ENCODE data around the gene ATP6AP1.
A peak's percentile ranks its signal among the peaks of the same experiment; 100 is the strongest.

The ATP6AP1 gene

DNA sequence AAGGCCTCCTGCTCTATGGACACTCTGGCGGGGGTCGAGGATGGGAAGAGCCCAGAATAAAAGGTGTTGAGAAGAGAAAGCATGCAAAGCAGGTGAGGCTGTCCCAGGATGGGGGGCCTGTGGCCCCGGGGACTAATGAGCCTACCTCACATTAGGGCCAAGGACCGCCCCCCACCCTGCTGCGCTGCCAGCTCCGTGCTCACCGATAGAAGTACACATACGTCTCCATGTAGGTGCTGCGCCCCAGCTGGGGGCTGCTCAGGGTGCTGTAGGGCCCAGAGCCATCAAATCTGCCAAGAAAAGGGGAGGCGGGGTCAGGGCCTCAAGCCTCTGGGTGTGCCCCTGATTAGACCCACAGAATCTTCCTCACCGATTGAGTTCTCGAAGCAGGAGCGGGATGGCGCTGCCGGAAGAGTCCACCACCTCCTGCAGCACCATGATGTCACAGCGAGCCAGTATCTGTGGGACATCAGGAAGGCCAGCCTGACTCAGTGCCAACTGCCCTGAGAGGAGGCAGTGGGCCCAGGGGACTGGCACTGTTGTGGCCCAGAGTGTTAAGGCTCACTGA is 23.8 kb upstream of the ATP6AP1 start:
- TF ChIP-seq, protein P1, sequence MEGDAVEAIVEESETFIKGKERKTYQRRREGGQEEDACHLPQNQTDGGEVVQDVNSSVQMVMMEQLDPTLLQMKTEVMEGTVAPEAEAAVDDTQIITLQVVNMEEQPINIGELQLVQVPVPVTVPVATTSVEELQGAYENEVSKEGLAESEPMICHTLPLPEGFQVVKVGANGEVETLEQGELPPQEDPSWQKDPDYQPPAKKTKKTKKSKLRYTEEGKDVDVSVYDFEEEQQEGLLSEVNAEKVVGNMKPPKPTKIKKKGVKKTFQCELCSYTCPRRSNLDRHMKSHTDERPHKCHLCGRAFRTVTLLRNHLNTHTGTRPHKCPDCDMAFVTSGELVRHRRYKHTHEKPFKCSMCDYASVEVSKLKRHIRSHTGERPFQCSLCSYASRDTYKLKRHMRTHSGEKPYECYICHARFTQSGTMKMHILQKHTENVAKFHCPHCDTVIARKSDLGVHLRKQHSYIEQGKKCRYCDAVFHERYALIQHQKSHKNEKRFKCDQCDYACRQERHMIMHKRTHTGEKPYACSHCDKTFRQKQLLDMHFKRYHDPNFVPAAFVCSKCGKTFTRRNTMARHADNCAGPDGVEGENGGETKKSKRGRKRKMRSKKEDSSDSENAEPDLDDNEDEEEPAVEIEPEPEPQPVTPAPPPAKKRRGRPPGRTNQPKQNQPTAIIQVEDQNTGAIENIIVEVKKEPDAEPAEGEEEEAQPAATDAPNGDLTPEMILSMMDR (IDR thresholded peaks at IDR 0.05; ENCODE audit: low read depth, low read length): no peak
- DNase-seq: no peak
- peaks cover 19% of the 10 kb centered on the region for H3K36me3 ChIP-seq
- no peaks in the 10 kb centered on the region for H3K9me3 ChIP-seq
- no peaks in the 10 kb centered on the region for H3K4me1 ChIP-seq
- H3K4me3 ChIP-seq (ENCODE audit: low read depth, low read length): no peak overlapping the region
- 0 out of 2 replicates have a peak, but pooled peaks cover 2% of the 10 kb centered on the region for H3K27me3 ChIP-seq

DNA sequence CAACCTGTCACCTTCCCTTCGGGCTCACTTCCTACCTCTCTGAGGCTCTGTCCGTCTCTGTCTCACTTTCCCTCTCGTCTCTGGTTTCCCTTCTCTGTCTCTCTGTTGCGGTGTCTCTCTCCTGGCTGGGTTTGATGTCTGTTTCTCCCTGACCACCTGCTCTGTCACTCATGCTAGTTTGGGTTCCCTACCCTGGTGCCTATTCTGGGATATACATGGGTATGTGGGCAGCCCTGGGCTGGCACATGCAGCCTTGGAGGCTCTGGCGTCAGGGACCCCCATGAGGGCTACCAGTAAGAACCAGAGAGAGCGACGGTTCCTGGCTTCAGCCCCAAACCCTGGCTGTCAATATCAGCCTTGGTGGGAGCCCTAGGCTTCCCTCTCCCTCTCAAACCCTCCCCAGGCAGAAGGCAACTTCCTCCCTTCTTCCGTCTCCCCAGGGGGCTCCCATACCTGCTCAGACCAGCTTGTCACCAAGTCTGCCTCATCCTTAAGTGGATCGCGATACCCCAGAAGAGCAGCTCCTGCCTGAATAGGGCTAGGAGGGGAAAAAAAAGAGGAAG is 19.7 kb upstream of the ATP6AP1 start:
- Histone ChIP-seq H3K36me3 (no peaks in the 10 kb centered on the region), H3K4me1 (no peaks in the 10 kb centered on the region; the same call in 1 of the 2 replicates), H3K4me3 (ENCODE audit: low read depth, low read length) (peak overlapping the region; percentile 22), H3K9me3 (no peaks in the 10 kb centered on the region), H3K27me3 (no peaks in the 10 kb centered on the region)
- TF ChIP-seq, protein P1 (IDR thresholded peaks at IDR 0.05; ENCODE audit: low read depth, low read length): no peak
- DNase-seq: no peak

DNA sequence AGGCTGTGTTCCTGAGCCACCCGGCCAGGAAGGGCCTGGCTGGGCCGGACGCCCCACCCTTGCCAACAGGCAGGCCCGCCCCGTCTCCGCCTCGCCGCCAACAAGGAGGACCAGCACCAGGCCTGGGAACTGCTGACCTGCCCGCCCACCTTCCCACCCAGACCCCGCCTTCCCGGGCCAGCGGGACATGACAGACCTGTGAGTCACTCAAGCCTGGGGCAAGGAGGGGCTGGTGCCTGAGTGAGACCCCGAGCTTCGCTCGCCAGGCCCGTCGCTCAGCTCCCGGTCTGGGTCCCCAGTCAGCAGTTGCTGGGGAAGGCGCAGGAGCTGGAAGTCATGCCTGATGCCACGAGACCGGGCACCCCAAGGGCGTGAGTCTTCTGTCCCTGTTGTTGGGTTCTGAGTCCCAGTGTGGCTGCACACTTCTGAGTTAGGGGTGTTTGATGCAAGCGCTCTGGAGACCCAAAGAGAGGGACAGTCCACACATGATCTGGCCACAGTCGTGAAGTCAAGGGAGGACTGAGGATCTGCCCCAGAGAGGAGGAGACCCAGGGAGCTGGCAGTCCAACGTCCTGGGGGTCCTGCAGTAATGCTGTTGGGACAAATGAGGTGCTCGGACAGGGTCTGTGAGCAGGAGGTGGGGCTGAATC is 19.1 kb upstream of the ATP6AP1 start, which contains the start of gene DNASE1L1:
Gene DNASE1L1 (minus strand): TSS at position 33 of the 650 bp plus-strand sequence. CDS start 3,686 bp downstream, outside the sequence.
- Histone ChIP-seq H3K9me3 (no peaks in the 10 kb centered on the region), H3K36me3 (no peaks in the 10 kb centered on the region), H3K4me1 (no peaks in the 10 kb centered on the region; the same call in 1 of the 2 replicates), H3K27me3 (no peaks in the 10 kb centered on the region), H3K4me3 (ENCODE audit: low read depth, low read length) (peak within 1 kb of the TSS; percentile 22)
- DNase-seq: peak; percentile 94
- TF ChIP-seq, protein P1 (IDR thresholded peaks at IDR 0.05; ENCODE audit: low read depth, low read length): no peak

DNA sequence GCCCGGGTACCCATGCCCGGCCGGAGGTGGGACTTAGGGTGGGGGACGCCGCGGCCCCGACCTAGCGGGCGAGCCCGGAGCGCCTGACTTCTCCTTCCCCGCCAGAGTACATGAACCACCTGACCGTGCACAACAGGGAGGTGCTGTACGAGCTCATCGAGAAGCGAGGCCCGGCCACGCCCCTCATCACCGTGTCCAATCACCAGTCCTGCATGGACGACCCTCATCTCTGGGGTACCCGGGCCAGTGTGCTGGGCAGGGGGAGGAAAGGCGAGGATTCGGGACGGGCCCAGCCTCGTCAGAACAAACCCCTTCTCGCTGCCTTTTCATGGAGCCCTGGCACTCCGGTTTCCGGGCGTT is 16.5 kb upstream of the ATP6AP1 start:
- TF ChIP-seq, protein P1 (IDR thresholded peaks at IDR 0.05; ENCODE audit: low read depth, low read length): no peak
- H3K27me3 ChIP-seq: no peaks in the 10 kb centered on the region
- DNase-seq: peak; percentile 74
- no peaks in the 10 kb centered on the region for H3K9me3 ChIP-seq
- peak overlapping the region; percentile 70 for H3K4me3 ChIP-seq (ENCODE audit: low read depth, low read length)
- H3K36me3 ChIP-seq: no peaks in the 10 kb centered on the region
- no peaks in the 10 kb centered on the region; the same call in 1 of the 2 replicates for H3K4me1 ChIP-seq

DNA sequence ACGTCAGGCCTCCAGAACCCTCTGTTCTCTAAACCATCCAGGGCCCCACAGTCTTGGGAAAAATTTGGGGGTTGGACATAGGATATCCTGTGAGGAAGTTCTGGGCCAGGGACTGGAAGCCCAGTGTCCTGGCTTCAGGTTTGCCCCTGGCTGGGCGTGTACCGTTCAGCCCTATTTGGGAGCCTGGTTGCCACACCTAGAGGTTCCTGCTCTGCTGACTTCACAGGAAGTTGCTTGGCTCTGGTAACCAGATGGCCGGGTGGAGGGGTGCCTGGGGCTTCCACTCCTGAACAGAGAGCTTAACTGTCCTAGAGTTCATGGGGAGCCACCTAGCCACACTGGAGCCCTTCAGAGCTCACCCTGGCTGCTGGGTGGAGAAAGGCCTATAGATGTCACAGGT is 16.0 kb upstream of the ATP6AP1 start:
- Histone ChIP-seq H3K4me1 (peaks cover under 1% of the 10 kb centered on the region; the same call in 1 of the 2 replicates), H3K4me3 (ENCODE audit: low read depth, low read length) (peak overlapping the region; percentile 70), H3K27me3 (no peaks in the 10 kb centered on the region), H3K9me3 (no peaks in the 10 kb centered on the region), H3K36me3 (no peaks in the 10 kb centered on the region)
- TF ChIP-seq, protein P1 (IDR thresholded peaks at IDR 0.05; ENCODE audit: low read depth, low read length): no peak
- DNase-seq: peak; percentile 35

DNA sequence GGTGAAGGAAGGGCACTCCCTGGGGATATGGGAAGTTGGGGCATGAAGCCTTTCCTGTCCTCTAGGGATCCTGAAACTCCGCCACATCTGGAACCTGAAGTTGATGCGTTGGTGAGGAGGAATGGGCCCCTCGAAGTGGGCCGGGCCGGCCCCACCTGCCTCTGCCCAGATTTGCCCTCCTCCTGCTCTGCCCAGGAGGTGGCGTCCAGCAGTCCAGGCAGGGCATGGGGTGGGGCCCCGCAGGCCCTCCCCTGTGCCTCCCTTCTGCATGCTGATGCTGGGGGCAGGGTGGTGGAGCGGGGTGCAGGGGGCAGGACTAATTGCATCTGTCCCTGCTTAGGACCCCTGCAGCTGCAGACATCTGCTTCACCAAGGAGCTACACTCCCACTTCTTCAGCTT is 15.3 kb upstream of the ATP6AP1 start:
- Histone ChIP-seq H3K9me3 (no peaks in the 10 kb centered on the region), H3K4me3 (ENCODE audit: low read depth, low read length) (no peak overlapping the region), H3K4me1 (peaks cover 3% of the 10 kb centered on the region; the same call in 1 of the 2 replicates), H3K27me3 (no peaks in the 10 kb centered on the region), H3K36me3 (no peaks in the 10 kb centered on the region)
- DNase-seq: no peak
- TF ChIP-seq, protein P1 (IDR thresholded peaks at IDR 0.05; ENCODE audit: low read depth, low read length): no peak

Data from BE2C (cell line).